SU-DHL-6 (cell line): ENCODE measurements around the gene TIFAB.

Experiments
- EZH2phosphoT487 ChIP-seq: fragments of 200-600 bp; sonication (generic), shearing (Covaris generic); conservative IDR thresholded peaks from 2 replicates; pipeline ENCODE4 v1.6.1; 2018; ENCODE audit warnings: mild to moderate bottlenecking, antibody characterized with exemption, low read length, moderate library complexity, mixed read lengths
- TF ChIP-seq, protein P1 (sequence below): fragments of 200-600 bp; sonication (generic); IDR thresholded peaks from one replicate; pipeline ENCODE4 v1.5.1; 2017; ENCODE audit warnings: antibody characterized with exemption, mild to moderate bottlenecking, low read length, moderate library complexity; ENCODE audit not compliant: insufficient read depth, poor library complexity, severe bottlenecking

GRCh38 chr5:135451581-135452320, 400 bp downstream of the TIFAB start:
- TF ChIP-seq, protein P1, sequence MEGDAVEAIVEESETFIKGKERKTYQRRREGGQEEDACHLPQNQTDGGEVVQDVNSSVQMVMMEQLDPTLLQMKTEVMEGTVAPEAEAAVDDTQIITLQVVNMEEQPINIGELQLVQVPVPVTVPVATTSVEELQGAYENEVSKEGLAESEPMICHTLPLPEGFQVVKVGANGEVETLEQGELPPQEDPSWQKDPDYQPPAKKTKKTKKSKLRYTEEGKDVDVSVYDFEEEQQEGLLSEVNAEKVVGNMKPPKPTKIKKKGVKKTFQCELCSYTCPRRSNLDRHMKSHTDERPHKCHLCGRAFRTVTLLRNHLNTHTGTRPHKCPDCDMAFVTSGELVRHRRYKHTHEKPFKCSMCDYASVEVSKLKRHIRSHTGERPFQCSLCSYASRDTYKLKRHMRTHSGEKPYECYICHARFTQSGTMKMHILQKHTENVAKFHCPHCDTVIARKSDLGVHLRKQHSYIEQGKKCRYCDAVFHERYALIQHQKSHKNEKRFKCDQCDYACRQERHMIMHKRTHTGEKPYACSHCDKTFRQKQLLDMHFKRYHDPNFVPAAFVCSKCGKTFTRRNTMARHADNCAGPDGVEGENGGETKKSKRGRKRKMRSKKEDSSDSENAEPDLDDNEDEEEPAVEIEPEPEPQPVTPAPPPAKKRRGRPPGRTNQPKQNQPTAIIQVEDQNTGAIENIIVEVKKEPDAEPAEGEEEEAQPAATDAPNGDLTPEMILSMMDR: no peak
- TF ChIP-seq EZH2phosphoT487: no peak
